Upper lobe of left lung (tissue), 6 donors: Measurements from ENCODE around the gene NDUFB8. TPM values are rescaled to one million over a fixed set of nuclear protein-coding genes. Genes with fewer than 3 reads are reported as not detected.

ENCODE experiments used
- ATAC-seq, 2 donors: fragments of 200-7000 bp; cut with Tn5 transposase; one replicate each; pipeline ENCODE4 v1.9.1; 2022; ENCODE audit warnings: mild to moderate bottlenecking in 2 of 2, moderate library complexity in 2 of 2; ENCODE audit not compliant: low FRiP score in 2 of 2
- DNase-seq, 2 donors: peaks; one replicate each; pipeline ENCODE4 v3.0.0-alpha.2; 2019 to 2020
- H3K27ac ChIP-seq, 4 donors: fragments of 200-600 bp; sonication (generic); one replicate each; pipeline ENCODE4 v1.5.1; 2016 to 2019
- H3K27me3 ChIP-seq, 4 donors: fragments of 200-600 bp; sonication (generic); one replicate each; pipeline ENCODE4 v1.5.1; 2017 to 2019
- H3K36me3 ChIP-seq, 4 donors: fragments of 200-600 bp; sonication (generic); one replicate each; pipeline ENCODE4 v1.5.1; 2016 to 2019
- H3K4me1 ChIP-seq, 4 donors: fragments of 200-600 bp; sonication (generic); one replicate each; pipeline ENCODE4 v1.5.1; 2018 to 2019
- H3K4me3 ChIP-seq, 4 donors: fragments of 200-600 bp; sonication (generic); one replicate each; pipeline ENCODE4 v1.5.1; 2017 to 2019; ENCODE audit warnings: mild to moderate bottlenecking in 2 of 4, moderate library complexity in 1 of 4
- H3K9me3 ChIP-seq, 4 donors: fragments of 200-600 bp; sonication (generic); one replicate each; pipeline ENCODE4 v1.5.1; 2018 to 2019
- CTCF ChIP-seq, 6 experiments: fragments of 450-650 bp in 4 of 6; fragments of 200-600 bp in 2 of 6; sonication (generic) in 2 of 6; IDR thresholded peaks; one replicate each; pipeline ENCODE4 v1.5.1; 2016 to 2019; ENCODE audit warnings: antibody characterized with exemption in 6 of 6
- EP300 ChIP-seq, 4 donors: sonication (generic); formaldehyde crosslinking; IDR thresholded peaks; one replicate each; pipeline ENCODE4 v1.5.1; 2017; ENCODE audit warnings: antibody characterized with exemption in 4 of 4, control low read depth in 2 of 4
- POLR2A ChIP-seq, 4 donors: fragments of 450-650 bp; IDR thresholded peaks; one replicate each; pipeline ENCODE4 v1.5.1; 2016 to 2017; ENCODE audit warnings: antibody characterized with exemption in 4 of 4, mild to moderate bottlenecking in 2 of 4
- POLR2AphosphoS5 ChIP-seq, 2 donors: sonication (generic); formaldehyde crosslinking; IDR thresholded peaks; one replicate each; pipeline ENCODE4 v1.5.1; 2017; ENCODE audit warnings: antibody characterized with exemption in 2 of 2
- WGBS, 2 donors: methylation state at CpG; one replicate each; pipeline ENCODE4 v1.1.5; 2017 to 2018; 5-methylcytosine and 5-hydroxymethylcytosine counted together
- total RNA-seq, 6 donors: library from RNA; depleted of rRNA in 4 of 6; stranded (reverse); fragments of >200 nt in 4 of 6; gene quantifications; one replicate each; pipeline versions ENCODE4 v1.1.0 to v1.2.1, GENCODE V29; 2016 to 2021
- donor health status: DM: no; HTN: no; CAD: no; lungs with moderate emphysema.
- donor health status: DM: no; HTN: yes; CAD: no; lungs with severe emphysema.

The NDUFB8 gene
- total RNA-seq, 6 donors from 2014 or later, result 110 to 152 (median 137) TPM

GRCh38 chr10:100534726-100535125, 5.1 kb upstream of the NDUFB8 start:
- no peak for TF ChIP-seq POLR2AphosphoS5 (IDR thresholded peaks at IDR 0.05)
- Histone ChIP-seq H3K36me3 (peaks cover 0 to 26% (median 7%) of the 10 kb centered on the region in 4 donors), H3K27me3 (no peaks in the 10 kb centered on the region), H3K4me1 (peaks cover 26 to 32% (median 30%) of the 10 kb centered on the region in 4 donors), H3K9me3 (no peaks in the 10 kb centered on the region), H3K27ac (no peak overlapping the region), H3K4me3 (no peak overlapping the region)
- 56 to 91% methylated on average over 2 of the region's 2 CpGs for WGBS, 2 donors
- DNase-seq, result no peak
- ATAC-seq, result no peak

GRCh38 chr10:100531761-100532160, 2.1 kb upstream of the NDUFB8 start:
- H3K9me3 ChIP-seq, result no peaks in the 10 kb centered on the region
- H3K4me1 ChIP-seq, result peaks cover 31 to 36% (median 34%) of the 10 kb centered on the region in 4 donors
- H3K27ac ChIP-seq, result no peak overlapping the region
- no peak for TF ChIP-seq POLR2A (IDR thresholded peaks at IDR 0.05)
- TF ChIP-seq CTCF (IDR thresholded peaks at IDR 0.05), result no peak
- TF ChIP-seq EP300 (IDR thresholded peaks at IDR 0.05), result no peak
- no peak for TF ChIP-seq POLR2AphosphoS5 (IDR thresholded peaks at IDR 0.05)
- H3K27me3 ChIP-seq, result no peaks in the 10 kb centered on the region
- no peak overlapping the region for H3K4me3 ChIP-seq
- no peak for DNase-seq
- ATAC-seq, result no peak
- H3K36me3 ChIP-seq, result peaks cover under 1 to 7% (median 3%) of the 10 kb centered on the region in 4 donors

GRCh38 chr10:100528921-100529474, 673 bp downstream of the NDUFB8 start:
- Histone ChIP-seq H3K36me3 (peaks cover 24 to 34% (median 27%) of the 10 kb centered on the region in 4 donors), H3K4me3 (peak overlapping the region; percentile 83 to 95 (median 86)), H3K9me3 (no peaks in the 10 kb centered on the region), H3K27ac (peak overlapping the region; percentile 57 to 89 (median 83)), H3K4me1 (peaks cover 17 to 21% (median 20%) of the 10 kb centered on the region in 4 donors), H3K27me3 (no peaks in the 10 kb centered on the region)
- no peak for TF ChIP-seq POLR2AphosphoS5 (IDR thresholded peaks at IDR 0.05)
- ATAC-seq, result peak; percentile 4 to 13
- DNase-seq, result no peak
- WGBS, 2 donors, result 2 to 3% methylated on average over 3 to 18 of the region's 18 CpGs

GRCh38 chr10:100528123-100528886, 1.4 kb downstream of the NDUFB8 start:
- H3K36me3 ChIP-seq, result peaks cover 29 to 41% (median 33%) of the 10 kb centered on the region in 4 donors
- DNase-seq, result no peak
- ATAC-seq, result no peak
- 51 to 59% methylated on average over 7 of the region's 7 CpGs for WGBS, 2 donors
- peak overlapping the region in 3 of 4 donors; percentile 83 to 95 (median 86) for H3K4me3 ChIP-seq
- peak overlapping the region in 3 of 4 donors; percentile 78 to 89 (median 88) for H3K27ac ChIP-seq
- no peaks in the 10 kb centered on the region for H3K9me3 ChIP-seq
- TF ChIP-seq POLR2AphosphoS5 (IDR thresholded peaks at IDR 0.05), result no peak
- no peak for TF ChIP-seq CTCF (IDR thresholded peaks at IDR 0.05)
- TF ChIP-seq POLR2A (IDR thresholded peaks at IDR 0.05), result no peak
- TF ChIP-seq EP300 (IDR thresholded peaks at IDR 0.05), result no peak
- H3K4me1 ChIP-seq, result peaks cover 17 to 21% (median 20%) of the 10 kb centered on the region in 4 donors
- H3K27me3 ChIP-seq, result no peaks in the 10 kb centered on the region

GRCh38 chr10:100524638-100525037, 5.0 kb downstream of the NDUFB8 start:
- ATAC-seq, result no peak
- DNase-seq, result no peak
- Histone ChIP-seq H3K27me3 (no peaks in the 10 kb centered on the region), H3K9me3 (no peaks in the 10 kb centered on the region), H3K4me3 (no peak overlapping the region), H3K36me3 (peaks cover 29 to 43% (median 35%) of the 10 kb centered on the region in 4 donors), H3K27ac (no peak overlapping the region), H3K4me1 (peaks cover 15 to 22% (median 18%) of the 10 kb centered on the region in 4 donors)
- 90 to 95% methylated on average over 2 of the region's 2 CpGs for WGBS, 2 donors
- TF ChIP-seq CTCF (IDR thresholded peaks at IDR 0.05) (no peak), POLR2A (IDR thresholded peaks at IDR 0.05) (no peak), POLR2AphosphoS5 (IDR thresholded peaks at IDR 0.05) (no peak), EP300 (IDR thresholded peaks at IDR 0.05) (no peak)
